K562 (cell line): Measurements from ENCODE around the gene C3. TPM values are rescaled to one million over a fixed set of nuclear protein-coding genes. Genes with fewer than 3 reads are reported as not detected.

Source experiments
- BRD9 ChIP-seq: fragments of 450-650 bp; IDR thresholded peaks from 2 replicates; pipeline ENCODE4 v1.6.1; 2018; ENCODE audit warnings: low read depth; ENCODE audit not compliant: partially characterized antibody
- CHCHD3 ChIP-seq: fragments of 250-450 bp; sonication (Bioruptor Pico); IDR thresholded peaks from 2 replicates; pipeline ENCODE4 v2.1.2; 2022; ENCODE audit warnings: mild to moderate bottlenecking
- HNRNPUL1 ChIP-seq: fragments of 200-400 bp; formaldehyde crosslinking; IDR thresholded peaks from 2 replicates; pipeline ENCODE4 v1.6.1; 2017; ENCODE audit warnings: low read length
- NUFIP1 ChIP-seq: fragments of 450-650 bp; IDR thresholded peaks from 2 replicates; pipeline ENCODE4 v1.6.1; 2018; ENCODE audit not compliant: partially characterized antibody
- PHF21A ChIP-seq: fragments of 450-650 bp; IDR thresholded peaks from 2 replicates; pipeline ENCODE4 v1.6.1; 2017; ENCODE audit warnings: low read depth, borderline replicate concordance
- PREB ChIP-seq: sonication (generic); formaldehyde crosslinking; IDR thresholded peaks from 2 replicates; pipeline ENCODE4 v1.8.1; 2023; ENCODE audit warnings: mild to moderate bottlenecking, missing genetic modification reagents
- RAD21 ChIP-seq, 2 experiments: fragments of 250-450 bp in 1 of 2; fragments of 450-650 bp in 1 of 2; sonication (Bioruptor Pico) in 1 of 2; formaldehyde crosslinking in 1 of 2; IDR thresholded peaks in 1 of 2; conservative IDR thresholded peaks in 1 of 2; 2 replicates each; pipeline versions ENCODE4 v1.4.0 to v1.8.0; 2020 to 2022; ENCODE audit warnings: mild to moderate bottlenecking in 2 of 2, moderate library complexity in 1 of 2
- SLC30A9 ChIP-seq: fragments of 250-450 bp; sonication (Bioruptor Pico); IDR thresholded peaks from 2 replicates; pipeline ENCODE4 v1.8.0; 2022; ENCODE audit warnings: mild to moderate bottlenecking, moderate library complexity
- SMARCC2 ChIP-seq: fragments of 450-650 bp; IDR thresholded peaks from 2 replicates; pipeline ENCODE4 v1.6.1; 2017; ENCODE audit warnings: antibody characterized with exemption, moderate library complexity, mild to moderate bottlenecking, low read depth
- TBL1XR1 ChIP-seq, 2 experiments: IDR thresholded peaks; 2 replicates each; pipeline ENCODE4 v1.6.1; 2012; ENCODE audit warnings: improper control_type of control experiment in 2 of 2, low read length in 2 of 2, mild to moderate bottlenecking in 1 of 2
- XRCC4 ChIP-seq: IDR thresholded peaks from one replicate; pipeline ENCODE4 v1.6.1; 2011; ENCODE audit not compliant: insufficient read depth, insufficient read length; ENCODE audit errors: extremely low read depth
- ZNF318 ChIP-seq, 2 experiments: fragments of 450-650 bp; IDR thresholded peaks; 2 replicates each; pipeline ENCODE4 v1.6.1; 2016; ENCODE audit warnings: mild to moderate bottlenecking in 2 of 2, borderline replicate concordance in 1 of 2, low read depth in 1 of 2, moderate library complexity in 1 of 2
- ZNF41 ChIP-seq: fragments of 250-450 bp; sonication (Bioruptor Pico); conservative IDR thresholded peaks from 2 replicates; pipeline ENCODE4 v1.4.0; 2020; ENCODE audit warnings: mild to moderate bottlenecking
- ZNF740 ChIP-seq, 3 experiments: fragments of 200-800 bp in 1 of 3; sonication (Bioruptor generic) in 1 of 3; sonication (generic) in 1 of 3; formaldehyde crosslinking in 1 of 3; IDR thresholded peaks; 2 replicates each; pipeline versions ENCODE4 v1.6.1 to v1.8.0; 2016 to 2022; ENCODE audit warnings: mild to moderate bottlenecking in 2 of 3, missing compliant biosample characterization in 2 of 3, missing genetic modification characterization in 2 of 3, missing genetic modification reagents in 1 of 3
- polyA plus RNA-seq, 8 experiments: library from polyadenylated mRNA; depleted of rRNA in 4 of 8; stranded (reverse) in 5 of 8; unstranded in 3 of 8; fragments of >200 nt; fragmentation: Nextera tagmentation in 2 of 8; fragmentation: Illumina TruSeq in 1 of 8; extraction: Ambion mirVana in 2 of 8; extraction: Trizol in 1 of 8; gene quantifications; 2 replicates each; pipeline versions ENCODE4 v1.2.1 to v1.2.3, GENCODE V29; 2011 to 2014; ENCODE audit warnings: inconsistent platforms in 1 of 8, missing spikeins in 1 of 8
- total RNA-seq, 7 experiments: library from RNA; depleted of rRNA in 6 of 7; stranded (reverse); fragments of >200 nt in 6 of 7; fragmentation: Illumina TruSeq in 2 of 7; extraction: Trizol in 2 of 7; gene quantifications; 2 replicates each; pipeline versions ENCODE4 v1.2.1 to v1.2.3, GENCODE V29; 2011 to 2021; ENCODE audit warnings: low replicate concordance in 1 of 7

Gene C3
- total and polyA plus RNA-seq, 9 of the 15 experiments (the other 6 are each of a cell fraction or from before 2014, with no cell fraction given) = 0.59 to 10.6 (median 2.2) TPM

- TF ChIP-seq ZNF318 (IDR thresholded peaks at IDR 0.05; ENCODE audit: borderline replicate concordance in 1 of 2, low read depth in 1 of 2) (0 out of 4 replicates have a peak, but pooled peaks of 1 of the 2 experiments have one; percentile 22), ZNF740 (CRISPR knock-in tag; IDR thresholded peaks at IDR 0.05) (no peak), ZNF740 (tag; IDR thresholded peaks at IDR 0.05) (no peak), TBL1XR1 (IDR thresholded peaks at IDR 0.05; ENCODE audit: low read length in 2 of 2) (no peak), ZNF41 (no peak), NUFIP1 (no peak), PHF21A (no peak), XRCC4 (no peak), BRD9 (peak; percentile 74), PREB (CRISPR knock-in tag) (no peak), HNRNPUL1 (no peak), SMARCC2 (no peak), SLC30A9 (CRISPR knock-in tag) (no peak), CHCHD3 (CRISPR knock-in tag) (no peak; the same call in 1 of the 2 replicates), RAD21 (CRISPR knock-in tag; conservative IDR thresholded peaks at IDR 0.05 in 1 of 2, IDR thresholded peaks at IDR 0.05 in 1 of 2) (peak; percentile 83 to 86)
Observed at GRCh38 chr19:6737873-6738786, 17.7 kb upstream of the C3 start (continued).
